ENCODE results near the gene MAN1A1.

MAN1A1 gene

DNA sequence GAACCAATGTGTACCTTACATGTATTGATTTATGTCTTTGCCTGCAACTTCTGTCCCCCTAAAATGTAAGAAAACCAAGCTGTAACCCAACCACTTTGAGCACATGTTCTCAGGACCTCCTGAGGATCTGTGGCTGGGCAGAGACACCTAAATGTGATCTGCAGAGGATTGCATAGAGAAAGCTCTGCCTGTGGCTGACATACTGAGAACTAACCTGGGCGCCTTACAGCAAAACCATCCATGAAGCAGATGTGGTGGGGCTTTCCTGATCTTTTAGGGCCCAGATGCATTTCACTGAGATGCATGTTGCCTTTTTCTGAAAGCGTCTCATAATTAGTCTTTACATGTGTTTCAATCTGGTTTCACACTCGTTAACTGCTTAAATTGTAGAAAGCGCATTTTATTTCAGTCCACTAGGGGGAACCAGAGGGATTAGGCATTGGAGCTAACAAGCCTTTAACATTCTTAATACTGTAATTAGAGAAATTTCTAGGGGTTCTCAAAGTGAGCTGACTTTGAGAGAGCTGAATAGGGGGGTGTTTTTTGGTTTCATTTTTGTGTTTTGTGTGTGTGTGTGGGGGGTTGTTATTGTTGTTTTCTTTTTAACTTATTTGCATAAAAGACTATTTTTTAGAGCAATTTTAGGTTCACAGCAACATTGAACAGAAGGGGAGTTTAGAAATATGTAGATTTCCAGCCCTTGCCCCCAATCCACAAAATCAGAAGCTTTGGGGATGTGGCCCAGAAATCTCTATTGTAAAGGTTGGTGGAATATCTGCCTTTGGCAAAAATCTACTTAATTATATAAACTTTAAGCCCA, 220.2 kb downstream of the MAN1A1 start:
- Histone ChIP-seq H3K9me3 (ENCODE audit: control insufficient read depth in 1 of 2, low read length in 2 of 2) (no peaks in the 10 kb centered on the region), H3K36me3 (ENCODE audit: control insufficient read depth in 1 of 2, insufficient read depth in 2 of 2, low read length in 2 of 2) (no peaks in the 10 kb centered on the region), H3K4me1 (ENCODE audit: control insufficient read depth in 1 of 2, insufficient read depth in 2 of 2, low read length in 2 of 2) (peaks cover 0 to 6% of the 10 kb centered on the region in 2 donors), H3K4me3 (ENCODE audit: low read depth in 1 of 2, low read length in 2 of 2) (no peak overlapping the region), H3K27ac (ENCODE audit: low read length) (no peak overlapping the region), H3K27me3 (ENCODE audit: low read depth, low read length) (no peaks in the 10 kb centered on the region)

DNA sequence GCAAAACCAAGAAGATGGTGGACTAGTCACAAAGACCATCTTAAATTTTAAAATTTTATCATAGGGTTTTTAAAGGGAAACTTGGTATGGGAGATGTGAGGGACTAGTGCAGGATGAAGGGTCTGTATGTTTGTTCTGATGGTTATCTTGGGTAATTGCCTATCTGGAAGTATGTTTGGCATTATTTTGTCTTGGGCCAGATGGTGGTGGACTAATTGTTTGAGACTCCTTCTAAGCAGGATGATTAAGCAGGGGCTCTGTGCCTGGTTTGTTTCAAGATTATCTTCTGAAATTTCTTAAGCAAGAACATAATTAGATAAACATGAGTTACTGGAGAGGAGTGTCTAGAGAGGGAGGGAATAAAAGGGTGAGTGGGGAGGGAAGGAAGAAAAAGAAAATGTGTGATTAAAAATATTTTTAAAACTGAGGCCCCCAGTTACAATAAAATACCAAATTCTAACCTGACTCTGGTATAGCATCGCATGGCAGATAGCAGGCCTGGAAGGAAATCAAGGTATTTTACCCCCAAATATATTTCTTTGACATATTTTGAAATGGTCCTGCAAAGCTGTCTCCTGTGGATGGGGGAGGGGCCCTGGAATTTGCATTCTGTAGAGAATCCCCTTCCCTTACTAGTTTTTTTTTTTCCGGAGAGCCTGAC, 221.2 kb downstream of the MAN1A1 start:
- H3K36me3 ChIP-seq (ENCODE audit: control insufficient read depth in 1 of 2, insufficient read depth in 2 of 2, low read length in 2 of 2), result no peaks in the 10 kb centered on the region
- no peaks in the 10 kb centered on the region for H3K9me3 ChIP-seq (ENCODE audit: control insufficient read depth in 1 of 2, low read length in 2 of 2)
- H3K27ac ChIP-seq (ENCODE audit: low read length), result no peak overlapping the region
- H3K27me3 ChIP-seq (ENCODE audit: low read depth, low read length), result no peaks in the 10 kb centered on the region
- no peak overlapping the region for H3K4me3 ChIP-seq (ENCODE audit: low read depth in 1 of 2, low read length in 2 of 2)
- peaks cover 0 to 6% of the 10 kb centered on the region in 2 donors for H3K4me1 ChIP-seq (ENCODE audit: control insufficient read depth in 1 of 2, insufficient read depth in 2 of 2, low read length in 2 of 2)

DNA sequence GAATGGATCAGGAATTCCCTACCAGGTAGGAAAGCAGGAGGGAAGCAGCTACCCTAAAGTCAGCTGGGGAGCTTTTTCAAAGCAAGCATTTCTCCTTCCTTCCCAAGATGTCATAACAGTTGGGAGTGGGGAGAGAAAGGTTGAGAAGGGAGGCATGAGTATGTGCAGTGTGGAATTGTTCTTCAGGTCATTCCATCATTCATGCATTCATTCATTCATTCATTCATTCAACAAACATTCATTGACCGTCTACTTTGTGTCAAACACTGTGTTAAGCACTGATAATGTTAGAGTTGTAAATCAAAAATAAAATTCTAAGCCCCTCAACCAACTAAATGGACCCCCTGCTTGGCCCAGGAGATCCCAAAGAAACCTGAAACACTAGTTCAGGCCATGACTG, 221.9 kb downstream of the MAN1A1 start:
- no peak overlapping the region for H3K27ac ChIP-seq (ENCODE audit: low read length)
- no peaks in the 10 kb centered on the region for H3K27me3 ChIP-seq (ENCODE audit: low read depth, low read length)
- H3K4me3 ChIP-seq (ENCODE audit: low read depth in 1 of 2, low read length in 2 of 2), result no peak overlapping the region
- H3K9me3 ChIP-seq (ENCODE audit: control insufficient read depth in 1 of 2, low read length in 2 of 2), result no peaks in the 10 kb centered on the region
- no peaks in the 10 kb centered on the region for H3K36me3 ChIP-seq (ENCODE audit: control insufficient read depth in 1 of 2, insufficient read depth in 2 of 2, low read length in 2 of 2)
- peaks cover 0 to 6% of the 10 kb centered on the region in 2 donors for H3K4me1 ChIP-seq (ENCODE audit: control insufficient read depth in 1 of 2, insufficient read depth in 2 of 2, low read length in 2 of 2)
